Ascending aorta (tissue), 2 donors: ENCODE results near the gene PALD1. TPM values are rescaled to one million over a fixed set of nuclear protein-coding genes. Genes with fewer than 3 reads are reported as not detected.

Experiments
- DNase-seq, 2 donors: peaks; one replicate each; pipeline ENCODE4 v3.0.0-alpha.2; 2019; ENCODE audit warnings: low spot score in 2 of 2
- H3K27ac ChIP-seq, 2 donors: fragments of 200-600 bp; sonication (generic); one replicate each; pipeline ENCODE4 v1.5.1; 2016 to 2017; ENCODE audit warnings: mild to moderate bottlenecking in 1 of 2
- H3K27me3 ChIP-seq: fragments of 200-600 bp; sonication (generic); one replicate; pipeline ENCODE4 v1.5.1; 2017
- H3K36me3 ChIP-seq, 2 donors: fragments of 200-600 bp; sonication (generic); one replicate each; pipeline ENCODE4 v1.5.1; 2016
- H3K4me1 ChIP-seq, 2 donors: fragments of 200-600 bp; sonication (generic); one replicate each; pipeline ENCODE4 v1.5.1; 2016 to 2017; ENCODE audit warnings: mild to moderate bottlenecking in 1 of 2
- H3K4me3 ChIP-seq, 2 donors: fragments of 200-600 bp; sonication (generic); one replicate each; pipeline ENCODE4 v1.5.1; 2016 to 2017; ENCODE audit warnings: mild to moderate bottlenecking in 1 of 2
- H3K9me3 ChIP-seq, 2 donors: fragments of 200-600 bp; sonication (generic); one replicate each; pipeline ENCODE4 v1.5.1; 2016
- CTCF ChIP-seq, 3 experiments: fragments of 200-600 bp in 2 of 3; fragments of 450-650 bp in 1 of 3; sonication (generic) in 2 of 3; IDR thresholded peaks; one replicate each; pipeline ENCODE4 v1.5.1; 2016 to 2019; ENCODE audit warnings: antibody characterized with exemption in 3 of 3, mild to moderate bottlenecking in 1 of 3, moderate library complexity in 1 of 3
- intact Hi-C: fragments of 100-400 bp; cut with DNase I; formaldehyde crosslinking; loops from one replicate; pipeline ENCODE4 v1.15.1; 2023
- total RNA-seq: library from RNA; depleted of rRNA; stranded (reverse); fragments of >200 nt; gene quantifications from one replicate; pipeline ENCODE4 v1.1.0, GENCODE V29; 2016

Gene PALD1
- total RNA-seq, 1 donor from 2014 or later, result 21.7 TPM

GRCh38 chr10:70448236-70448635, 30.3 kb upstream of the PALD1 start:
- DNase-seq, result no peak
- H3K9me3 ChIP-seq, result no peaks in the 10 kb centered on the region
- no peak overlapping the region for H3K27ac ChIP-seq
- TF ChIP-seq CTCF (IDR thresholded peaks at IDR 0.05), result no peak
- intact Hi-C loops, result no loop called here
- no peaks in the 10 kb centered on the region for H3K4me1 ChIP-seq
- H3K36me3 ChIP-seq, result no peaks in the 10 kb centered on the region
- no peaks in the 10 kb centered on the region for H3K27me3 ChIP-seq
- H3K4me3 ChIP-seq, result no peak overlapping the region

GRCh38 chr10:70455213-70455630, 23.3 kb upstream of the PALD1 start:
- no peak for DNase-seq
- TF ChIP-seq CTCF (IDR thresholded peaks at IDR 0.05), result no peak
- Histone ChIP-seq H3K27ac (no peak overlapping the region), H3K9me3 (no peaks in the 10 kb centered on the region), H3K36me3 (no peaks in the 10 kb centered on the region), H3K4me3 (no peak overlapping the region), H3K27me3 (no peaks in the 10 kb centered on the region), H3K4me1 (peaks cover 5 to 13% of the 10 kb centered on the region in 2 donors)
- intact Hi-C loops, result loop anchor here (5.0 kb wide), 2 partner anchors 73 to 362 kb away; partner anchors contain the start of genes LRRC20 and SGPL1

GRCh38 chr10:70456164-70456563, 22.4 kb upstream of the PALD1 start:
- Histone ChIP-seq H3K4me3 (no peak overlapping the region), H3K36me3 (no peaks in the 10 kb centered on the region), H3K27me3 (no peaks in the 10 kb centered on the region), H3K4me1 (peaks cover 5 to 13% of the 10 kb centered on the region in 2 donors), H3K27ac (no peak overlapping the region), H3K9me3 (no peaks in the 10 kb centered on the region)
- DNase-seq, result no peak
- intact Hi-C loops, result loop anchor here (5.0 kb wide), 2 partner anchors 74 to 361 kb away; partner anchors contain the start of genes LRRC20 and SGPL1
- TF ChIP-seq CTCF (IDR thresholded peaks at IDR 0.05), result no peak

GRCh38 chr10:70457759-70458305, 20.7 kb upstream of the PALD1 start:
- no peaks in the 10 kb centered on the region for H3K27me3 ChIP-seq
- peak overlapping the region; percentile 82 to 91 for H3K27ac ChIP-seq
- intact Hi-C loops, result loop anchor here (1.0 to 5.0 kb wide), 5 partner anchors 21 to 359 kb away; partner anchors contain the start of genes EIF4EBP2, LRRC20, PALD1 and SGPL1
- peaks cover 5 to 18% of the 10 kb centered on the region in 2 donors for H3K4me1 ChIP-seq
- peak overlapping the region; percentile 47 to 58 for H3K4me3 ChIP-seq
- TF ChIP-seq CTCF (IDR thresholded peaks at IDR 0.05), result no peak
- H3K9me3 ChIP-seq, result no peaks in the 10 kb centered on the region
- no peaks in the 10 kb centered on the region for H3K36me3 ChIP-seq
- no peak for DNase-seq

GRCh38 chr10:70458329-70459060, 20.1 kb upstream of the PALD1 start:
- H3K27ac ChIP-seq, result peak overlapping the region; percentile 82 to 91
- H3K4me3 ChIP-seq, result peak overlapping the region; percentile 47 to 58
- peaks cover 5 to 18% of the 10 kb centered on the region in 2 donors for H3K4me1 ChIP-seq
- intact Hi-C loops, result loop anchor here (1.0 to 5.0 kb wide), 5 partner anchors 20 to 359 kb away; partner anchors contain the start of genes EIF4EBP2, LRRC20, PALD1 and SGPL1
- H3K36me3 ChIP-seq, result no peaks in the 10 kb centered on the region
- peak in 1 of 3 experiments; percentile 42 for TF ChIP-seq CTCF (IDR thresholded peaks at IDR 0.05)
- peak; percentile 70 to 93 for DNase-seq
- no peaks in the 10 kb centered on the region for H3K9me3 ChIP-seq
- no peaks in the 10 kb centered on the region for H3K27me3 ChIP-seq
